Bronchial epithelial cell (primary cell): Measurements from ENCODE around the gene PLXND1. TPM values are rescaled to one million over a fixed set of nuclear protein-coding genes. Genes with fewer than 3 reads are reported as not detected.

Experiments used
- DNase-seq: peaks from one replicate; pipeline ENCODE4 v3.0.0-alpha.2; 2010; ENCODE audit warnings: low read depth
- FAIRE-seq: peaks from 2 replicates; lab custom pipeline; 2011; peaks lifted over from hg19 to GRCh38; lab: Jason Lieb, UNC
- H3K27me3 ChIP-seq: 2 replicates; pipeline ENCODE4 v1.5.1; 2011; ENCODE audit warnings: low read length; ENCODE audit not compliant: control insufficient read depth, insufficient read depth
- H3K36me3 ChIP-seq: 2 replicates; pipeline ENCODE4 v1.5.1; 2011; ENCODE audit warnings: low read length; ENCODE audit not compliant: control insufficient read depth, insufficient read depth
- H3K4me3 ChIP-seq: 2 replicates; pipeline ENCODE4 v1.5.1; 2011; ENCODE audit warnings: mild to moderate bottlenecking, low read depth, low read length, control low read depth
- total RNA-seq: library from RNA; depleted of rRNA; stranded (reverse); fragments of >200 nt; gene quantifications from 2 replicates; pipeline ENCODE4 v1.2.1, GENCODE V29; 2014
- TF ChIP-seq, protein P1 (sequence below): IDR thresholded peaks from 2 replicates; pipeline ENCODE4 v1.5.1; 2011; ENCODE audit warnings: mild to moderate bottlenecking, moderate library complexity, low read length, control low read depth, inconsistent platforms; ENCODE audit not compliant: insufficient read depth, severe bottlenecking

The PLXND1 gene
- total RNA-seq, 1 donor from 2014 or later: 2.4 TPM

GRCh38 chr3:129625072-129625874 lies 18.8 kb upstream of the PLXND1 start:
- DNase-seq (no peak), FAIRE-seq (no peak)
- Histone ChIP-seq H3K27me3 (no peaks in the 10 kb centered on the region), H3K4me3 (no peak overlapping the region), H3K36me3 (no peaks in the 10 kb centered on the region)
- TF ChIP-seq, protein P1, sequence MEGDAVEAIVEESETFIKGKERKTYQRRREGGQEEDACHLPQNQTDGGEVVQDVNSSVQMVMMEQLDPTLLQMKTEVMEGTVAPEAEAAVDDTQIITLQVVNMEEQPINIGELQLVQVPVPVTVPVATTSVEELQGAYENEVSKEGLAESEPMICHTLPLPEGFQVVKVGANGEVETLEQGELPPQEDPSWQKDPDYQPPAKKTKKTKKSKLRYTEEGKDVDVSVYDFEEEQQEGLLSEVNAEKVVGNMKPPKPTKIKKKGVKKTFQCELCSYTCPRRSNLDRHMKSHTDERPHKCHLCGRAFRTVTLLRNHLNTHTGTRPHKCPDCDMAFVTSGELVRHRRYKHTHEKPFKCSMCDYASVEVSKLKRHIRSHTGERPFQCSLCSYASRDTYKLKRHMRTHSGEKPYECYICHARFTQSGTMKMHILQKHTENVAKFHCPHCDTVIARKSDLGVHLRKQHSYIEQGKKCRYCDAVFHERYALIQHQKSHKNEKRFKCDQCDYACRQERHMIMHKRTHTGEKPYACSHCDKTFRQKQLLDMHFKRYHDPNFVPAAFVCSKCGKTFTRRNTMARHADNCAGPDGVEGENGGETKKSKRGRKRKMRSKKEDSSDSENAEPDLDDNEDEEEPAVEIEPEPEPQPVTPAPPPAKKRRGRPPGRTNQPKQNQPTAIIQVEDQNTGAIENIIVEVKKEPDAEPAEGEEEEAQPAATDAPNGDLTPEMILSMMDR: no peak

DNA sequence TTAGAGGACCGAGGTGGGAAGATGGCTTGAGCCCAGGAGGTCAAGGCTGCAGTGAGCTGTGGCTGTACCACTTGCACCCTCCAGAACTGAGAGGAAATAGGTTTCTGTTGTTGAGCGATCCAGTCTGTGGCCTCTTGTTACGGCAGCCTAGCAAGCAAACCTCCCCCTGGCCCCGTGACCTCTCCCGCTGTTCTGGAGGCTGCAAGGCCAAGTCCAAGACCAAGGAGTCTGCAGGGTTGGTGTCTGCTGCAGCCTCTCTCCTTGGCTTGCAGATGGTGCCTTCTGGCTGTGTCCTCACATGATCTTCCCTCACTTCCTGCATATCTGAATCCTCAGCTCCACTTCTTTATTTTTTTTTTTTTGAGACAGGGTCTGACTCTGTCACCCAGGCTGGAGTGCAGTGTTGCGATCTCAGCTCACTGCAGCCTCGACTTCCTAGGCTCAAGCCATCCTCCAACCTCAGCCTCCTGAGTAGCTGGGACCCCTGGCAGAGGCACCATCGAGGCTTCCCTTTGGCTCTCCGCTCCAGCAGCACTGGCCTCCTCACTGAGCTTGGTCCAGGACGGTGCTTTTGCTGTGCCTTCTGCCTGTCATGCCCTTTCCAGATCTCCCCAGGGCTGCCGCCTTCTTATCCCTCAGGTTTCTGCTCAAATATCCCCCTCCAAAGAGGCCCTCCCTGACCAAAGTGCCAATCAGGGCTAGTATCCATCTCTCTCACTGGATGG lies 18.0 kb upstream of the PLXND1 start:
- DNase-seq (no peak), FAIRE-seq (no peak)
- Histone ChIP-seq H3K36me3 (no peaks in the 10 kb centered on the region), H3K4me3 (no peak overlapping the region), H3K27me3 (no peaks in the 10 kb centered on the region)
- TF ChIP-seq, protein P1: no peak

GRCh38 chr3:129623447-129624118 lies 17.1 kb upstream of the PLXND1 start:
- TF ChIP-seq, protein P1: no peak
- no peaks in the 10 kb centered on the region for H3K27me3 ChIP-seq
- no peaks in the 10 kb centered on the region for H3K36me3 ChIP-seq
- no peak overlapping the region for H3K4me3 ChIP-seq
- FAIRE-seq: no peak
- no peak for DNase-seq

DNA sequence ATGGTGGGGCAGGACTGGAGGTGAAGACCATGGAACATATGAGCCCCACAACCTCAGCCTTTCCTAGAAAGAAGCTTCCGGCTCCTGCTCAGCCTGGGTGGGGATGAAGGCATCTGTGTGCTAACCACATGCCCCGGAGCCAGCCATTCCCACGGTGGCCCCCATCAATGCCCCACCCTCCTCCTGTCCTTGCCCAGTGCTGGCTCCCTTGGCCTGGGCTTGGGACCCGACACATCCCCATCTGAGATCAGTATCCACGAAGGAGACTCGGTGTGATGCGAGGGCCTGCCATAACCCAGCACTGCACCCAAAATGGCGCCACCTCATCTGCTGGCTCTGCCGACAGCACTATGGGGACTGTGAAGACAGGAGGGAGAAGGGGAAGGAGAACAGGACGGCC lies 16.5 kb upstream of the PLXND1 start:
- no peak for FAIRE-seq
- Histone ChIP-seq H3K27me3 (no peaks in the 10 kb centered on the region), H3K4me3 (no peak overlapping the region), H3K36me3 (no peaks in the 10 kb centered on the region)
- DNase-seq: no peak
- TF ChIP-seq, protein P1: no peak

DNA sequence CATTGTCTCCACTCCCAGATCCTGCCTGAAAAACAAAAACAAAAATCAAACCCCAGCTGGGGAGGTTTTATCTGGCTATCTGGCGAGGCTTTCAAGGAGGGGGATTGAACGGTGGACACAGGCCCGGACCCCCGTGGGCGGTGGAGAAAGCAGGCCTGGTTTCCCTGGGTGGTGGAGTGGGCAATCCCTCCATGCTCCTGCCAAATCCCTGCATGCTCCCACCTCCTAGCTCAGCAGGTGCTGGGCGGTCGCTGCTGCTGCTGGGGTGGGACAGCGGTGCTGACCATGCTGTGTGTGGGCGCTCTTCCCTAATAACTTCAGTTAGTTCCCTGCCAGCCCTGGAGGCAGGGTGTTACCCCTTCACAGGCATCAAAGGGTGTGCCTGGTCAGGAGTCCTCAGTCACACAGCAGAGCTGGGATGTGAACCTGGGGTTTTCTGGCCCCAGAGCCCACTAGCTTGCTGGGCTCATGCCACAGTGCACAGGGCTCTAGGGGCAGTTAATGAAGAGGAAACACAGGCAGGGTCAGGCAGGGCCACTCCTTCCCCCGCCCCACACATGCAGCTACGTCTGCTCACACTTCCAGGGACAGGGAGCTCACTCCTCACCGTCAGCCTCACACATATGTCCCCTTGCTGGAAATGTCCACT lies 15.9 kb upstream of the PLXND1 start:
- DNase-seq: no peak
- TF ChIP-seq, protein P1: no peak
- H3K36me3 ChIP-seq: no peaks in the 10 kb centered on the region
- no peak overlapping the region for H3K4me3 ChIP-seq
- FAIRE-seq: no peak
- no peaks in the 10 kb centered on the region for H3K27me3 ChIP-seq
